GM12891 (cell line): ENCODE measurements around the gene NEDD8.

Experiments
- PAX5 ChIP-seq: IDR thresholded peaks from 2 replicates; pipeline ENCODE4 v1.6.1; 2011; ENCODE audit warnings: low read length, moderate library complexity, mild to moderate bottlenecking; ENCODE audit not compliant: insufficient read depth, severe bottlenecking
- POLR2A ChIP-seq: IDR thresholded peaks from 2 replicates; pipeline ENCODE4 v1.6.1; 2011; ENCODE audit warnings: low read depth, low read length, control low read depth

DNA sequence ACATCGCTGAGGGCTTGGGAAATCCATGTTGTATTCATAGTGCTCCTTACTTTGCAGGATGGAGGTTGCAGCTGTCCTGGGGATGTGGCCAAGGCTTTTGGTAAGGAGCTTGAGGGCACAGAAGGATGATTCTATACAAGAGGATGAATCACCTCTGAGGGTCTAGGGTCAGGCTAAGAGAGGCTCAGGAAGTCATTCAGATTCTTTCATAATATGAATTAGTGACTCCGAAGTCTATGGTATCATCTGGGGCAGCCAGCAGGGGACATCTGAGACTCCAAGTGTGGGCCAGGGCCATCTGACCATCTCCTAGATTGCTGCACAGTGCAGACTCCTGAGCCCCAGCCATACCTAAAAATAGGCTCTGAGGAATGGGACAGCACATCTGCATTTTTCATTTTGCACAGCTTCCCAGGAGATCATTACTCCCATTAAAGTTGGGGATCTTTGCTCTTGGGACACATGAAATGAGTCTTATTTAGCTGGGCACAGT, 5.3 kb upstream of the NEDD8 start:
- TF ChIP-seq POLR2A (no peak), PAX5 (no peak)
